Measurements from ENCODE around the gene PRMT7. TPM values are rescaled to one million over a fixed set of nuclear protein-coding genes. Genes with fewer than 3 reads are reported as not detected.

Gene PRMT7
- polyA plus RNA-seq, 10 donors: 36.3 to 49.9 (median 38.8) TPM

GRCh38 chr16:68374246-68374805, 63.5 kb downstream of the PRMT7 start:
- DNase-seq: no peak

GRCh38 chr16:68374961-68375660, 64.3 kb downstream of the PRMT7 start:
- DNase-seq: no peak

GRCh38 chr16:68375801-68376536, 65.2 kb downstream of the PRMT7 start:
- no peak for DNase-seq

- DNase-seq: no peak
Measured at GRCh38 chr16:68376590-68376989, 65.8 kb downstream of the PRMT7 start.

- no peak for DNase-seq
Measured at GRCh38 chr16:68377221-68377620, 66.4 kb downstream of the PRMT7 start.

GRCh38 chr16:68377667-68378393, 67.0 kb downstream of the PRMT7 start:
- DNase-seq: no peak

- DNase-seq: no peak
Measured at GRCh38 chr16:68378436-68379415, 67.9 kb downstream of the PRMT7 start.

GRCh38 chr16:68379472-68380347, 68.9 kb downstream of the PRMT7 start:
- DNase-seq: no peak

GRCh38 chr16:68380348-68380670, 69.5 kb downstream of the PRMT7 start:
- DNase-seq: no peak

GRCh38 chr16:68380676-68381362, 70.0 kb downstream of the PRMT7 start:
- no peak for DNase-seq

GRCh38 chr16:68381363-68381724, 70.5 kb downstream of the PRMT7 start:
- no peak for DNase-seq

GRCh38 chr16:68382296-68382718, 71.5 kb downstream of the PRMT7 start:
- DNase-seq: no peak

GRCh38 chr16:68383858-68384257, 73.0 kb downstream of the PRMT7 start:
- DNase-seq: no peak

GRCh38 chr16:68384288-68385161, 73.7 kb downstream of the PRMT7 start:
- no peak for DNase-seq

GRCh38 chr16:68385371-68385770, 74.6 kb downstream of the PRMT7 start:
- no peak for DNase-seq

- DNase-seq: no peak
Measured at GRCh38 chr16:68386628-68387027, 75.8 kb downstream of the PRMT7 start.

- no peak for DNase-seq
Measured at GRCh38 chr16:68387301-68387700, 76.5 kb downstream of the PRMT7 start.

- DNase-seq: no peak
Measured at GRCh38 chr16:68388124-68388523, 77.3 kb downstream of the PRMT7 start.

- DNase-seq: no peak
Measured at GRCh38 chr16:68389006-68389405, 78.2 kb downstream of the PRMT7 start.

Data from muscle of back (tissue), 11 donors.